Measurements from ENCODE around the gene GABRB3. TPM values are rescaled to one million over a fixed set of nuclear protein-coding genes. Genes with fewer than 3 reads are reported as not detected.

The GABRB3 gene
- total and polyA plus RNA-seq, 12 donors: 0.23 to 4.5 (median 1.7) TPM

GRCh38 chr15:26711445-26711844, 61.4 kb downstream of the GABRB3 start:
- intact Hi-C loops (cut with DNase I): no loop called here
- peaks cover 0 to 16% (median 0%) of the 10 kb centered on the region in 11 donors for H3K9me3 ChIP-seq
- no peaks in the 10 kb centered on the region for H3K36me3 ChIP-seq
- 60 to 62% methylated on average over 10 of the region's 10 CpGs for WGBS, 2 donors
- no peak overlapping the region for H3K4me3 ChIP-seq
- TF ChIP-seq, protein P1, sequence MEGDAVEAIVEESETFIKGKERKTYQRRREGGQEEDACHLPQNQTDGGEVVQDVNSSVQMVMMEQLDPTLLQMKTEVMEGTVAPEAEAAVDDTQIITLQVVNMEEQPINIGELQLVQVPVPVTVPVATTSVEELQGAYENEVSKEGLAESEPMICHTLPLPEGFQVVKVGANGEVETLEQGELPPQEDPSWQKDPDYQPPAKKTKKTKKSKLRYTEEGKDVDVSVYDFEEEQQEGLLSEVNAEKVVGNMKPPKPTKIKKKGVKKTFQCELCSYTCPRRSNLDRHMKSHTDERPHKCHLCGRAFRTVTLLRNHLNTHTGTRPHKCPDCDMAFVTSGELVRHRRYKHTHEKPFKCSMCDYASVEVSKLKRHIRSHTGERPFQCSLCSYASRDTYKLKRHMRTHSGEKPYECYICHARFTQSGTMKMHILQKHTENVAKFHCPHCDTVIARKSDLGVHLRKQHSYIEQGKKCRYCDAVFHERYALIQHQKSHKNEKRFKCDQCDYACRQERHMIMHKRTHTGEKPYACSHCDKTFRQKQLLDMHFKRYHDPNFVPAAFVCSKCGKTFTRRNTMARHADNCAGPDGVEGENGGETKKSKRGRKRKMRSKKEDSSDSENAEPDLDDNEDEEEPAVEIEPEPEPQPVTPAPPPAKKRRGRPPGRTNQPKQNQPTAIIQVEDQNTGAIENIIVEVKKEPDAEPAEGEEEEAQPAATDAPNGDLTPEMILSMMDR (IDR thresholded peaks at IDR 0.05): no peak
- ATAC-seq (no peak), DNase-seq (no peak)
- H3K4me1 ChIP-seq: no peaks in the 10 kb centered on the region
- peaks cover 0 to 19% (median 0%) of the 10 kb centered on the region in 7 donors for H3K27me3 ChIP-seq
- no peak overlapping the region for H3K27ac ChIP-seq

DNA sequence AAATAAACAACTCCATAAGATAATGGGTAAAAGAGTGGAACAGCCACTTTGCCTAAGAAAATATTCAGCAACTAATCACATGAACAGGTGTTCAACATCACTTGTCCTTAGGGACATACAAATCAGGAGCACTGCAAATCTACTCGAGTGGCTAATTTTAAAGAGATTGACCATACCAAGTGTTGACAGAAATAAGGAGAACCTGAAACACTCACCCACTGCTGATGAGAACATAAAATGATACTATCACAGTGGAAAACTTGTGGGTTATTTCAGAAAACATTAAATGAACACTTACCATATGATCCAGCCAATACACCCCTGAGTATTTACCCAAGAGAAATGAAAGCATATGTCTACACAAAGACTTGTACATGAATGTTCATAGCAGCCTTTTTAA, 70.5 kb downstream of the GABRB3 start:
- WGBS, 2 donors: 5 to 20% methylated on average over 1 of the region's 1 CpG
- ATAC-seq (no peak), DNase-seq (no peak)
- H3K27ac ChIP-seq: no peak overlapping the region
- peaks cover 0 to 30% (median 0%) of the 10 kb centered on the region in 11 donors for H3K9me3 ChIP-seq
- TF ChIP-seq, protein P1 (IDR thresholded peaks at IDR 0.05): no peak
- no peaks in the 10 kb centered on the region for H3K4me1 ChIP-seq
- H3K27me3 ChIP-seq: no peaks in the 10 kb centered on the region
- intact Hi-C loops (cut with DNase I): no loop called here
- no peak overlapping the region for H3K4me3 ChIP-seq
- no peaks in the 10 kb centered on the region for H3K36me3 ChIP-seq

DNA sequence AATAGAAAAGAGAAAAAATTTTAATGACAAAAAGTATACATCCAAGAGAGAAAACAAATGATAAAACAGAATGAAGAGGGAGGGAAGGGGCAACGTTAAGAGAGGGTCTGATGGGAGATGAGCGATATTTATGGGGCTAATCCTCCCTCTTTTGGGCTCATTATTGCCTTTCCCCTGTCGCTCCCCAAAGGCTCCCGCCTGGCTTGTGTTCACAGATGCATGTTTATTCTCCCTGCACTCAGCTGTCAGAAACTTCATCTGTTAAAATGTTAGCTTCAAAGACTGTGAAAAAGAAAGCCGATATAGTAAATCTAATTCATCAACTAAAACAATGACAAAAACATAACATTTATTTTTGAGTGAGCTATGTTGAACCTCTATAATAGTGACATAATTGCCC, 74.3 kb downstream of the GABRB3 start:
- WGBS, 2 donors: 61 to 66% methylated on average over 5 of the region's 5 CpGs
- intact Hi-C loops (cut with DNase I): no loop called here
- no peaks in the 10 kb centered on the region for H3K27me3 ChIP-seq
- no peak overlapping the region for H3K27ac ChIP-seq
- peaks cover 0 to 57% (median 15%) of the 10 kb centered on the region in 11 donors for H3K9me3 ChIP-seq
- no peak for ATAC-seq
- no peak for DNase-seq
- H3K4me3 ChIP-seq: no peak overlapping the region
- no peaks in the 10 kb centered on the region for H3K36me3 ChIP-seq
- H3K4me1 ChIP-seq: no peaks in the 10 kb centered on the region
- TF ChIP-seq, protein P1 (IDR thresholded peaks at IDR 0.05): no peak

DNA sequence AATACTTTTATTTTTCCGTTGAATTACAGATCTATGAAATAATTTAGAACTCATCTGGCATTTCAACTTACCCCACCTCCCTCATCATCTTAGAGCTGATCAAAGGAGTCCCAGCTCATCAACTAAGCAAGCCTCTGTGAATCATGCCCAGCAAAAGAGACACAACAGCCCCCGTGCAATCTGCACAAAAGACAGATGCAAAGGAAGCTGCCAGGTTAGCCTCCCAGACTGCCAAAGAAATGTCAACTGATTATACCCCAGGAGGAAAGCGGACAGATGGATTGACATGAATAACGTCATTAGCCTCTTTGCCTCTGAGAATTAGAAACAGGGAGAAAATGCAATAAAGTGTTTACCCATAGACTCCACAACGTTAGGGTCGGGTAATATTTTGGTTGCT, 75.0 kb downstream of the GABRB3 start:
- Histone ChIP-seq H3K4me1 (no peaks in the 10 kb centered on the region), H3K27me3 (no peaks in the 10 kb centered on the region), H3K27ac (no peak overlapping the region), H3K9me3 (peaks cover 0 to 57% (median 15%) of the 10 kb centered on the region in 11 donors), H3K4me3 (no peak overlapping the region), H3K36me3 (no peaks in the 10 kb centered on the region)
- 59 to 62% methylated on average over 6 of the region's 6 CpGs for WGBS, 2 donors
- DNase-seq (no peak), ATAC-seq (no peak)
- intact Hi-C loops (cut with DNase I): no loop called here
- TF ChIP-seq, protein P1 (IDR thresholded peaks at IDR 0.05): no peak

All from heart right ventricle (tissue), 16 donors.